ENCODE data around the gene HNRNPLL.

DNA sequence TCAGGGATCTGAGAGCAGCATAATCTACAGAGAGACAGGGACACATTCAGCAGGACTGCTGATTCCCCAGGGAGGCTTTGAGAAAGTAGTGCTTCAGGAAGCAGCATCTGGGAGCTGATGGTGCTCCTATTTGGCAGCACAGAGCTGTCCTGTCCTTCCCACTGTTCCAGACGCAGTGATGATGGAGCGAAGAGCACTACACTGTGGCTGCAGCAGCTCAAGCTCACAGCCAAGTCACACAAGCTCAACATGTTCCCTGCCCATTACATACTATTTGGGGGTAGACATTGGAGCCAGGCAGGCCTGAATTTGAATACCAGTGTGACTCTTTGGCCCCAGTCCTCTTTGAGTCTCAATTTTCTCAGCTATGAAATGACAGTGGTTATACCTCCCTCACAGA is 48.0 kb upstream of the HNRNPLL start:
- TF ChIP-seq, protein P1, sequence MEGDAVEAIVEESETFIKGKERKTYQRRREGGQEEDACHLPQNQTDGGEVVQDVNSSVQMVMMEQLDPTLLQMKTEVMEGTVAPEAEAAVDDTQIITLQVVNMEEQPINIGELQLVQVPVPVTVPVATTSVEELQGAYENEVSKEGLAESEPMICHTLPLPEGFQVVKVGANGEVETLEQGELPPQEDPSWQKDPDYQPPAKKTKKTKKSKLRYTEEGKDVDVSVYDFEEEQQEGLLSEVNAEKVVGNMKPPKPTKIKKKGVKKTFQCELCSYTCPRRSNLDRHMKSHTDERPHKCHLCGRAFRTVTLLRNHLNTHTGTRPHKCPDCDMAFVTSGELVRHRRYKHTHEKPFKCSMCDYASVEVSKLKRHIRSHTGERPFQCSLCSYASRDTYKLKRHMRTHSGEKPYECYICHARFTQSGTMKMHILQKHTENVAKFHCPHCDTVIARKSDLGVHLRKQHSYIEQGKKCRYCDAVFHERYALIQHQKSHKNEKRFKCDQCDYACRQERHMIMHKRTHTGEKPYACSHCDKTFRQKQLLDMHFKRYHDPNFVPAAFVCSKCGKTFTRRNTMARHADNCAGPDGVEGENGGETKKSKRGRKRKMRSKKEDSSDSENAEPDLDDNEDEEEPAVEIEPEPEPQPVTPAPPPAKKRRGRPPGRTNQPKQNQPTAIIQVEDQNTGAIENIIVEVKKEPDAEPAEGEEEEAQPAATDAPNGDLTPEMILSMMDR (IDR thresholded peaks at IDR 0.05): no peak
- no peak for TF ChIP-seq POLR2A (IDR thresholded peaks at IDR 0.05)

Measured in testis (tissue), 2 donors.